GM12878 (cell line): Measurements from ENCODE around the gene NPM3. TPM values are rescaled to one million over a fixed set of nuclear protein-coding genes. Genes with fewer than 3 reads are reported as not detected.
A peak's percentile ranks its signal among the peaks of the same experiment; 100 is the strongest.

Experiments
- ATAC-seq: fragments of 200-7000 bp; cut with Tn5 transposase; 3 replicates; pipeline ENCODE4 v1.9.1; 2020; ENCODE audit warnings: mild to moderate bottlenecking, moderate library complexity
- BruUV-seq: library from RNA; stranded (reverse); fragments of 400-500 nt; replicated peaks from 2 replicates; lab custom pipeline; 2021; lab: Mats Ljungman, UMichigan
- CTCF ChIA-PET: fragments of 300-600 bp; sonication (Branson Sonifier 250); formaldehyde crosslinking; extraction: SDS; loops from one replicate; lab custom pipeline; 2021; ENCODE audit warnings: inconsistent platforms; lab: Yijun Ruan, JAX
- POLR2A ChIA-PET: fragments of 350-600 bp; formaldehyde crosslinking; extraction: SDS; loops from one replicate; lab custom pipeline; 2021; ENCODE audit warnings: inconsistent platforms; lab: Charles Lee
- RAD21 ChIA-PET: fragments of 300-600 bp; sonication (Branson Sonifier 250); formaldehyde crosslinking; loops from one replicate; lab custom pipeline; 2023; ENCODE audit warnings: antibody characterized with exemption; ENCODE audit not compliant: unreplicated experiment; lab: Charles Lee
- SMC1A ChIA-PET: fragments of 300-600 bp; sonication (Branson Sonifier 250); formaldehyde crosslinking; loops from one replicate; lab custom pipeline; 2023; ENCODE audit not compliant: unreplicated experiment, uncharacterized antibody; lab: Charles Lee
- DNase-seq: peaks from one replicate; pipeline ENCODE4 v3.0.0-alpha.2; 2011; ENCODE audit warnings: low read depth, low spot score
- FAIRE-seq: peaks from 3 replicates; lab custom pipeline; 2011; peaks lifted over from hg19 to GRCh38; lab: Jason Lieb, UNC
- H2AFZ ChIP-seq: 2 replicates; pipeline ENCODE4 v1.6.0; 2011; ENCODE audit warnings: low read depth, low read length, control low read depth; ENCODE audit not compliant: control insufficient read depth
- H3K27ac ChIP-seq: 2 replicates; pipeline ENCODE4 v1.5.1; 2011; ENCODE audit warnings: control low read depth; ENCODE audit not compliant: control insufficient read depth, insufficient read depth
- H3K27me3 ChIP-seq, 2 experiments: replicated peaks in 1 of 2; 2 replicates each; pipeline versions ENCODE4 v1.6.0 to v1.6.1; 2011; ENCODE audit warnings: low read length in 1 of 2; ENCODE audit not compliant: control insufficient read depth in 2 of 2, insufficient read depth in 2 of 2
- H3K36me3 ChIP-seq, 2 experiments: 2 replicates each; pipeline ENCODE4 v1.5.1; 2011; ENCODE audit warnings: low read length in 1 of 2; ENCODE audit not compliant: control insufficient read depth in 2 of 2, insufficient read depth in 2 of 2
- H3K4me1 ChIP-seq: 2 replicates; pipeline ENCODE4 v1.6.1; 2011; ENCODE audit warnings: mild to moderate bottlenecking, low read length, moderate library complexity, mixed read lengths; ENCODE audit not compliant: control insufficient read depth, insufficient read depth
- H3K4me2 ChIP-seq: 2 replicates; pipeline ENCODE4 v1.6.0; 2011; ENCODE audit warnings: control low read depth; ENCODE audit not compliant: control insufficient read depth, insufficient read depth
- H3K4me3 ChIP-seq: fragments of 200-600 bp; sonication (generic); 2 replicates; pipeline ENCODE4 v1.5.1; 2016
- H3K79me2 ChIP-seq: 2 replicates; pipeline ENCODE4 v1.6.0; 2011; ENCODE audit warnings: low read length; ENCODE audit not compliant: control insufficient read depth, insufficient read depth
- H3K9ac ChIP-seq: 2 replicates; pipeline ENCODE4 v1.8.0; 2011; ENCODE audit warnings: low read length, control low read depth, mixed read lengths; ENCODE audit not compliant: control insufficient read depth, insufficient read depth
- H3K9me3 ChIP-seq: replicated peaks from 3 replicates; pipeline ENCODE4 v1.5.1; 2011; ENCODE audit warnings: mild to moderate bottlenecking, low read length; ENCODE audit not compliant: control insufficient read depth, insufficient read depth
- H4K20me1 ChIP-seq: 2 replicates; pipeline ENCODE4 v1.6.0; 2011; ENCODE audit not compliant: control insufficient read depth, insufficient read depth
- BMI1 ChIP-seq: fragments of 450-650 bp; IDR thresholded peaks from 2 replicates; pipeline ENCODE4 v1.6.1; 2016; ENCODE audit warnings: mild to moderate bottlenecking, moderate library complexity, borderline replicate concordance
- DPF2 ChIP-seq: fragments of 450-650 bp; IDR thresholded peaks from 2 replicates; pipeline ENCODE4 v1.6.1; 2017; ENCODE audit warnings: mild to moderate bottlenecking
- HDGF ChIP-seq: fragments of 450-650 bp; IDR thresholded peaks from 2 replicates; pipeline ENCODE4 v1.6.1; 2016; ENCODE audit warnings: antibody characterized with exemption
- PKNOX1 ChIP-seq: fragments of 450-650 bp; IDR thresholded peaks from 2 replicates; pipeline ENCODE4 v1.6.1; 2016; ENCODE audit warnings: mild to moderate bottlenecking
- RELA ChIP-seq: fragments of 450-650 bp; IDR thresholded peaks from 2 replicates; pipeline ENCODE4 v1.8.0; 2014; ENCODE audit warnings: borderline replicate concordance; ENCODE audit not compliant: partially characterized antibody
- SUZ12 ChIP-seq: fragments of 200-600 bp; sonication (generic); IDR thresholded peaks from one replicate; pipeline ENCODE4 v1.6.1; 2018; ENCODE audit warnings: antibody characterized with exemption, mild to moderate bottlenecking; ENCODE audit not compliant: unreplicated experiment
- TCF12 ChIP-seq: IDR thresholded peaks from 2 replicates; pipeline ENCODE4 v1.6.1; 2011; ENCODE audit warnings: low read depth, mild to moderate bottlenecking, low read length
- WGBS: methylation state at CpG from one replicate; pipeline ENCODE4 v1.1.6; 2016; ENCODE audit warnings: low lambda C conversion rate; ENCODE audit not compliant: insufficient replicate concordance, insufficient coverage; ENCODE audit errors: missing lambda C conversion rate; 5-methylcytosine and 5-hydroxymethylcytosine counted together
- in situ Hi-C: fragments of 300-500 bp; cut with MboI; formaldehyde crosslinking; loops from 9 replicates; pipeline ENCODE4 v1.14.3; 2018; ENCODE audit warnings: mixed read lengths
- intact Hi-C: fragments of 100-400 bp; cut with micrococcal nuclease; formaldehyde crosslinking; loops from one replicate; pipeline ENCODE4 v1.14.2; 2022; ENCODE audit not compliant: unreplicated experiment
- polyA plus RNA-seq, 11 experiments: library from polyadenylated mRNA; depleted of rRNA in 4 of 11; unstranded in 6 of 11; stranded (reverse) in 5 of 11; fragments of >200 nt; fragmentation: Nextera tagmentation in 4 of 11; fragmentation: Illumina TruSeq in 1 of 11; extraction: Ambion mirVana in 4 of 11; extraction: Trizol in 1 of 11; gene quantifications; 1 replicate in 1 of 11; 2 replicates in 10 of 11; pipeline versions ENCODE4 v1.2.1 to v1.2.3, GENCODE V29; 2011 to 2016; ENCODE audit warnings: inconsistent platforms in 2 of 11, missing spikeins in 2 of 11, low read depth in 1 of 11
- total RNA-seq, 4 experiments: library from RNA; depleted of rRNA in 3 of 4; stranded (reverse); fragments of >200 nt in 3 of 4; fragmentation: Illumina TruSeq in 1 of 4; extraction: Trizol in 1 of 4; gene quantifications; 2 replicates each; pipeline versions ENCODE4 v1.2.1 to v1.2.3, GENCODE V29; 2013 to 2021
- TF ChIP-seq, protein P1 (sequence below): fragments of 450-650 bp; formaldehyde crosslinking; IDR thresholded peaks from 2 replicates; pipeline ENCODE4 v1.5.0; 2022; ENCODE audit warnings: mild to moderate bottlenecking, missing genetic modification characterization
- TF ChIP-seq, protein P2 (sequence below): fragments of 450-650 bp; IDR thresholded peaks from 2 replicates; pipeline ENCODE4 v1.6.1; 2017; ENCODE audit warnings: mild to moderate bottlenecking

Gene NPM3
- total and polyA plus RNA-seq, 10 of the 15 experiments (the other 5 are each of a cell fraction or from before 2014, with no cell fraction given) = 13.0 to 171 (median 93.3) TPM

- Histone ChIP-seq H3K4me2 (no peak overlapping the region), H3K9ac (no peak overlapping the region), H3K27me3 (no peaks in the 10 kb centered on the region), H3K4me3 (no peak overlapping the region), H3K27ac (no peak overlapping the region), H4K20me1 (no peaks in the 10 kb centered on the region), H3K79me2 (no peaks in the 10 kb centered on the region), H3K9me3 (no peaks in the 10 kb centered on the region), H3K36me3 (peaks cover 0 to 4% of the 10 kb centered on the region in 2 experiments; a peak in 2 of 4 replicates), H2AFZ (no peak overlapping the region), H3K4me1 (peaks cover 22% of the 10 kb centered on the region)
- intact Hi-C loops (no loop called here), in situ Hi-C loops (no loop called here)
- FAIRE-seq (no peak), ATAC-seq (no peak), DNase-seq (no peak)
- BruUV-seq = no TSS peak
- ChIA-PET RAD21 (interaction anchor here (0.6 to 1.5 kb wide), 5 partner anchors 14 to 175 kb away, joined by 3 to 4 read pairs (median 3); no protein-coding TSS in a partner anchor), POLR2A (no interaction called here), SMC1A (interaction anchor here (0.9 to 1.0 kb wide), 3 partner anchors 178 to 241 kb away, joined by 3 read pairs; no protein-coding TSS in a partner anchor), CTCF (interaction anchor here (1.2 to 2.0 kb wide), 3 partner anchors 14 to 243 kb away, joined by 3 to 9 read pairs (median 5); partner anchors contain the start of gene OGA)
- TF ChIP-seq TCF12 = no peak
- no peak for TF ChIP-seq SUZ12
- no peak for TF ChIP-seq DPF2
- 96% methylated on average over 4 of the region's 4 CpGs for WGBS
Measured at GRCh38 chr10:101832325-101832771, 49.1 kb upstream of the NPM3 start.

- ChIA-PET POLR2A (interaction anchor here (4.5 kb wide), 1 partner anchor 13 kb away, joined by 33 read pairs; the partner anchor contains the start of gene OGA), CTCF (interaction anchor here (1.3 to 2.1 kb wide), 2 partner anchors 8 to 10 kb away, joined by 3 to 10 read pairs; no protein-coding TSS in a partner anchor), SMC1A (interaction anchor here (1.0 to 1.8 kb wide), 3 partner anchors 10 to 179 kb away, joined by 3 to 4 read pairs (median 3); no protein-coding TSS in a partner anchor), RAD21 (interaction anchor here (1.0 to 1.1 kb wide), 4 partner anchors 8 to 179 kb away, joined by 3 read pairs; no protein-coding TSS in a partner anchor)
- Histone ChIP-seq H3K79me2 (no peaks in the 10 kb centered on the region), H3K4me2 (peak overlapping the region; percentile 97), H3K27me3 (no peaks in the 10 kb centered on the region), H3K4me1 (peaks cover 22% of the 10 kb centered on the region), H3K4me3 (peak overlapping the region; percentile 63), H3K27ac (peak overlapping the region; percentile 82), H4K20me1 (no peaks in the 10 kb centered on the region), H3K9me3 (no peaks in the 10 kb centered on the region), H3K36me3 (peaks cover 0 to 4% of the 10 kb centered on the region in 2 experiments; a peak in 2 of 4 replicates), H3K9ac (peak overlapping the region; percentile 56), H2AFZ (peak overlapping the region; percentile 85)
- no peak for ATAC-seq
- no peak for FAIRE-seq
- in situ Hi-C loops (no loop called here), intact Hi-C loops (no loop called here)
- 66% methylated on average over 9 of the region's 9 CpGs for WGBS
- DNase-seq = no peak
- BruUV-seq = no TSS peak
- TF ChIP-seq BMI1 (no peak), PKNOX1 (peak; percentile 37; the same call in 1 of the 2 replicates), HDGF (no peak), RELA (no peak)
- TF ChIP-seq, protein P1, sequence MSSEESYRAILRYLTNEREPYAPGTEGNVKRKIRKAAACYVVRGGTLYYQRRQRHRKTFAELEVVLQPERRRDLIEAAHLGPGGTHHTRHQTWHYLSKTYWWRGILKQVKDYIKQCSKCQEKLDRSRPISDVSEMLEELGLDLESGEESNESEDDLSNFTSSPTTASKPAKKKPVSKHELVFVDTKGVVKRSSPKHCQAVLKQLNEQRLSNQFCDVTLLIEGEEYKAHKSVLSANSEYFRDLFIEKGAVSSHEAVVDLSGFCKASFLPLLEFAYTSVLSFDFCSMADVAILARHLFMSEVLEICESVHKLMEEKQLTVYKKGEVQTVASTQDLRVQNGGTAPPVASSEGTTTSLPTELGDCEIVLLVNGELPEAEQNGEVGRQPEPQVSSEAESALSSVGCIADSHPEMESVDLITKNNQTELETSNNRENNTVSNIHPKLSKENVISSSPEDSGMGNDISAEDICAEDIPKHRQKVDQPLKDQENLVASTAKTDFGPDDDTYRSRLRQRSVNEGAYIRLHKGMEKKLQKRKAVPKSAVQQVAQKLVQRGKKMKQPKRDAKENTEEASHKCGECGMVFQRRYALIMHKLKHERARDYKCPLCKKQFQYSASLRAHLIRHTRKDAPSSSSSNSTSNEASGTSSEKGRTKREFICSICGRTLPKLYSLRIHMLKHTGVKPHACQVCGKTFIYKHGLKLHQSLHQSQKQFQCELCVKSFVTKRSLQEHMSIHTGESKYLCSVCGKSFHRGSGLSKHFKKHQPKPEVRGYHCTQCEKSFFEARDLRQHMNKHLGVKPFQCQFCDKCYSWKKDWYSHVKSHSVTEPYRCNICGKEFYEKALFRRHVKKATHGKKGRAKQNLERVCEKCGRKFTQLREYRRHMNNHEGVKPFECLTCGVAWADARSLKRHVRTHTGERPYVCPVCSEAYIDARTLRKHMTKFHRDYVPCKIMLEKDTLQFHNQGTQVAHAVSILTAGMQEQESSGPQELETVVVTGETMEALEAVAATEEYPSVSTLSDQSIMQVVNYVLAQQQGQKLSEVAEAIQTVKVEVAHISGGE (CRISPR knock-in tag) = no peak
- TF ChIP-seq, protein P2, sequence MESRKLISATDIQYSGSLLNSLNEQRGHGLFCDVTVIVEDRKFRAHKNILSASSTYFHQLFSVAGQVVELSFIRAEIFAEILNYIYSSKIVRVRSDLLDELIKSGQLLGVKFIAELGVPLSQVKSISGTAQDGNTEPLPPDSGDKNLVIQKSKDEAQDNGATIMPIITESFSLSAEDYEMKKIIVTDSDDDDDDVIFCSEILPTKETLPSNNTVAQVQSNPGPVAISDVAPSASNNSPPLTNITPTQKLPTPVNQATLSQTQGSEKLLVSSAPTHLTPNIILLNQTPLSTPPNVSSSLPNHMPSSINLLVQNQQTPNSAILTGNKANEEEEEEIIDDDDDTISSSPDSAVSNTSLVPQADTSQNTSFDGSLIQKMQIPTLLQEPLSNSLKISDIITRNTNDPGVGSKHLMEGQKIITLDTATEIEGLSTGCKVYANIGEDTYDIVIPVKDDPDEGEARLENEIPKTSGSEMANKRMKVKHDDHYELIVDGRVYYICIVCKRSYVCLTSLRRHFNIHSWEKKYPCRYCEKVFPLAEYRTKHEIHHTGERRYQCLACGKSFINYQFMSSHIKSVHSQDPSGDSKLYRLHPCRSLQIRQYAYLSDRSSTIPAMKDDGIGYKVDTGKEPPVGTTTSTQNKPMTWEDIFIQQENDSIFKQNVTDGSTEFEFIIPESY = no peak
Measured at GRCh38 chr10:101831169-101831811, 48.0 kb upstream of the NPM3 start.
